ENCODE measurements around the gene SPATA31E1. TPM values are rescaled to one million over a fixed set of nuclear protein-coding genes. Genes with fewer than 3 reads are reported as not detected.
A peak's percentile ranks its signal among the peaks of the same experiment; 100 is the strongest.

The SPATA31E1 gene
- total and polyA plus RNA-seq, 3 donors from 2014 or later: 4.6 to 25.0 (median 4.8) TPM

- H3K9me3 ChIP-seq: no peaks in the 10 kb centered on the region
- H3K27ac ChIP-seq: no peak overlapping the region
- intact Hi-C loops (cut with DNase I; ENCODE audit: low total_unique reads): no loop called here
- DNase-seq: no peak
- H3K27me3 ChIP-seq: no peaks in the 10 kb centered on the region
- H3K4me3 ChIP-seq: no peak overlapping the region
- 88 to 93% methylated on average over 7 of the region's 7 CpGs for WGBS, 2 donors
- H3K4me1 ChIP-seq: peaks cover 1% of the 10 kb centered on the region
- no peaks in the 10 kb centered on the region for H3K36me3 ChIP-seq (ENCODE audit: low read depth, missing control alignments)
- TF ChIP-seq POLR2A (IDR thresholded peaks at IDR 0.05) (no peak), CTCF (IDR thresholded peaks at IDR 0.05) (no peak)
Measured at GRCh38 chr9:87853302-87853701, 29.4 kb upstream of the SPATA31E1 start.

- Histone ChIP-seq H3K27me3 (no peaks in the 10 kb centered on the region), H3K9me3 (no peaks in the 10 kb centered on the region), H3K27ac (peak overlapping the region in 1 of 2 donors; percentile 41), H3K4me1 (no peaks in the 10 kb centered on the region), H3K36me3 (ENCODE audit: low read depth, missing control alignments) (no peaks in the 10 kb centered on the region), H3K4me3 (no peak overlapping the region)
- intact Hi-C loops (cut with DNase I; ENCODE audit: low total_unique reads): no loop called here
- DNase-seq: no peak
- 65 to 72% methylated on average over 3 of the region's 3 CpGs for WGBS, 2 donors
- TF ChIP-seq POLR2A (IDR thresholded peaks at IDR 0.05) (no peak), CTCF (IDR thresholded peaks at IDR 0.05) (no peak)
Measured at GRCh38 chr9:87853876-87854579, 28.6 kb upstream of the SPATA31E1 start.

- no peaks in the 10 kb centered on the region for H3K9me3 ChIP-seq
- intact Hi-C loops (cut with DNase I; ENCODE audit: low total_unique reads): no loop called here
- no peak overlapping the region for H3K4me3 ChIP-seq
- TF ChIP-seq POLR2A (IDR thresholded peaks at IDR 0.05): no peak
- H3K36me3 ChIP-seq (ENCODE audit: low read depth, missing control alignments): no peaks in the 10 kb centered on the region
- WGBS, 2 donors: 31 to 44% methylated on average over 5 of the region's 5 CpGs
- H3K4me1 ChIP-seq: no peaks in the 10 kb centered on the region
- DNase-seq: peak; percentile 29
- no peaks in the 10 kb centered on the region for H3K27me3 ChIP-seq
- no peak overlapping the region for H3K27ac ChIP-seq
Measured at GRCh38 chr9:87854580-87854955, 28.1 kb upstream of the SPATA31E1 start.

- 83% methylated on average over 3 of the region's 3 CpGs for WGBS, 2 donors
Measured at GRCh38 chr9:87855061-87855460, 27.6 kb upstream of the SPATA31E1 start.

More at GRCh38 chr9:87855061-87855460, 27.6 kb upstream of the SPATA31E1 start:
- Histone ChIP-seq H3K4me1 (no peaks in the 10 kb centered on the region), H3K36me3 (ENCODE audit: low read depth, missing control alignments) (no peaks in the 10 kb centered on the region), H3K27me3 (no peaks in the 10 kb centered on the region), H3K27ac (no peak overlapping the region), H3K4me3 (no peak overlapping the region), H3K9me3 (no peaks in the 10 kb centered on the region)
- DNase-seq: no peak
- TF ChIP-seq POLR2A (IDR thresholded peaks at IDR 0.05) (no peak), CTCF (IDR thresholded peaks at IDR 0.05) (no peak)
- intact Hi-C loops (cut with DNase I; ENCODE audit: low total_unique reads): no loop called here

All from testis (tissue), 3 donors.